Stimulated activated naive B cell treated with anti-CD40 and anti-IgM and Interleukin-4, amounts not matched to agents 10 μg/mL and 1 μg/mL and 100 μg/mL, for 72 hours (primary cell): ENCODE data around the gene FBXL13.

Experiments used
- ATAC-seq, 2 donors: fragments of 150-1000 bp; cut with Tn5 transposase; replicated peaks; 2 replicates each; pipeline ENCODE4 v1.10.0; 2021; ENCODE audit warnings: moderate library complexity in 1 of 2
- DNase-seq: peaks from one replicate; pipeline ENCODE4 v3.0.0; 2021
- H3K27ac Mint-ChIP-seq: one replicate; pipeline ENCODE4 v1.8.0; 2022; ENCODE audit warnings: mild to moderate bottlenecking, mixed read lengths
- H3K27me3 Mint-ChIP-seq, 2 donors: one replicate each; pipeline ENCODE4 v1.8.0; 2022; ENCODE audit warnings: mixed read lengths in 2 of 2
- H3K36me3 Mint-ChIP-seq, 2 donors: one replicate each; pipeline ENCODE4 v1.8.0; 2022; ENCODE audit warnings: mixed read lengths in 2 of 2, mild to moderate bottlenecking in 1 of 2
- H3K4me1 Mint-ChIP-seq, 2 donors: one replicate each; pipeline ENCODE4 v1.8.0; 2022; ENCODE audit warnings: mixed read lengths in 2 of 2, mild to moderate bottlenecking in 1 of 2
- H3K4me3 Mint-ChIP-seq, 2 donors: one replicate each; pipeline ENCODE4 v1.8.0; 2022; ENCODE audit warnings: mild to moderate bottlenecking in 2 of 2, mixed read lengths in 2 of 2, moderate library complexity in 1 of 2
- H3K9me3 Mint-ChIP-seq, 2 donors: one replicate each; pipeline ENCODE4 v1.8.0; 2022; ENCODE audit warnings: mixed read lengths in 2 of 2, mild to moderate bottlenecking in 1 of 2

The FBXL13 gene

GRCh38 chr7:102834466-102834865 lies 240.1 kb downstream of the FBXL13 start:
- H3K27ac Mint-ChIP-seq = no peak overlapping the region
- peaks cover 9 to 36% of the 10 kb centered on the region in 2 donors for H3K36me3 Mint-ChIP-seq
- H3K27me3 Mint-ChIP-seq = no peaks in the 10 kb centered on the region
- ATAC-seq (no peak), DNase-seq (no peak)
- no peak overlapping the region for H3K4me3 Mint-ChIP-seq
- H3K9me3 Mint-ChIP-seq = no peaks in the 10 kb centered on the region
- peaks cover 0 to 5% of the 10 kb centered on the region in 2 donors for H3K4me1 Mint-ChIP-seq

GRCh38 chr7:102833343-102833742 lies 241.3 kb downstream of the FBXL13 start:
- no peak for ATAC-seq
- no peak for DNase-seq
- Mint-ChIP-seq H3K4me1 (peaks cover 0 to 5% of the 10 kb centered on the region in 2 donors), H3K27ac (no peak overlapping the region), H3K4me3 (no peak overlapping the region), H3K36me3 (peaks cover 11 to 35% of the 10 kb centered on the region in 2 donors), H3K9me3 (no peaks in the 10 kb centered on the region), H3K27me3 (no peaks in the 10 kb centered on the region)

GRCh38 chr7:102832674-102833073 lies 241.9 kb downstream of the FBXL13 start:
- no peak for ATAC-seq
- H3K36me3 Mint-ChIP-seq = peaks cover 14 to 34% of the 10 kb centered on the region in 2 donors
- no peaks in the 10 kb centered on the region for H3K27me3 Mint-ChIP-seq
- H3K4me3 Mint-ChIP-seq = no peak overlapping the region
- no peak for DNase-seq
- peaks cover 0 to 5% of the 10 kb centered on the region in 2 donors for H3K4me1 Mint-ChIP-seq
- H3K27ac Mint-ChIP-seq = no peak overlapping the region
- H3K9me3 Mint-ChIP-seq = no peaks in the 10 kb centered on the region

- DNase-seq (no peak), ATAC-seq (no peak)
- no peaks in the 10 kb centered on the region for H3K27me3 Mint-ChIP-seq
- no peaks in the 10 kb centered on the region for H3K9me3 Mint-ChIP-seq
- H3K27ac Mint-ChIP-seq = no peak overlapping the region
- peaks cover 19 to 28% of the 10 kb centered on the region in 2 donors for H3K36me3 Mint-ChIP-seq
- H3K4me1 Mint-ChIP-seq = peaks cover 0 to 4% of the 10 kb centered on the region in 2 donors
- no peak overlapping the region for H3K4me3 Mint-ChIP-seq
Measured at GRCh38 chr7:102830197-102830596, 244.4 kb downstream of the FBXL13 start.

- Mint-ChIP-seq H3K27ac (no peak overlapping the region), H3K36me3 (peaks cover 19 to 28% of the 10 kb centered on the region in 2 donors), H3K27me3 (no peaks in the 10 kb centered on the region), H3K9me3 (no peaks in the 10 kb centered on the region), H3K4me3 (no peak overlapping the region), H3K4me1 (no peaks in the 10 kb centered on the region)
- ATAC-seq = no peak
- DNase-seq = no peak
Measured at GRCh38 chr7:102829075-102829474, 245.5 kb downstream of the FBXL13 start.

GRCh38 chr7:102828286-102828685 lies 246.3 kb downstream of the FBXL13 start:
- no peaks in the 10 kb centered on the region for H3K9me3 Mint-ChIP-seq

GRCh38 chr7:102823390-102824119 lies 251.0 kb downstream of the FBXL13 start:
- H3K27me3 Mint-ChIP-seq = no peaks in the 10 kb centered on the region
- no peak overlapping the region for H3K27ac Mint-ChIP-seq
- peaks cover 10 to 17% of the 10 kb centered on the region in 2 donors for H3K36me3 Mint-ChIP-seq
- H3K9me3 Mint-ChIP-seq = no peaks in the 10 kb centered on the region
- ATAC-seq (no peak), DNase-seq (no peak)
- H3K4me1 Mint-ChIP-seq = no peaks in the 10 kb centered on the region
- H3K4me3 Mint-ChIP-seq = no peak overlapping the region

More at GRCh38 chr7:102828286-102828685, 246.3 kb downstream of the FBXL13 start:
- Mint-ChIP-seq H3K27me3 (no peaks in the 10 kb centered on the region), H3K4me1 (no peaks in the 10 kb centered on the region), H3K4me3 (no peak overlapping the region), H3K36me3 (peaks cover 19 to 32% of the 10 kb centered on the region in 2 donors), H3K27ac (no peak overlapping the region)
- no peak for DNase-seq
- ATAC-seq = no peak

- no peak for DNase-seq
- H3K4me3 Mint-ChIP-seq = no peak overlapping the region
- H3K36me3 Mint-ChIP-seq = peaks cover 9 to 16% of the 10 kb centered on the region in 2 donors
- no peaks in the 10 kb centered on the region for H3K4me1 Mint-ChIP-seq
- no peak overlapping the region for H3K27ac Mint-ChIP-seq
- no peak for ATAC-seq
- no peaks in the 10 kb centered on the region for H3K27me3 Mint-ChIP-seq
- H3K9me3 Mint-ChIP-seq = no peaks in the 10 kb centered on the region
Measured at GRCh38 chr7:102821994-102822747, 252.4 kb downstream of the FBXL13 start.

- Mint-ChIP-seq H3K4me1 (no peaks in the 10 kb centered on the region), H3K27ac (no peak overlapping the region), H3K9me3 (no peaks in the 10 kb centered on the region), H3K4me3 (no peak overlapping the region), H3K36me3 (peaks cover 9 to 18% of the 10 kb centered on the region in 2 donors), H3K27me3 (no peaks in the 10 kb centered on the region)
- DNase-seq = no peak
- ATAC-seq = no peak
Measured at GRCh38 chr7:102819151-102819550, 255.4 kb downstream of the FBXL13 start.

- Mint-ChIP-seq H3K4me1 (peaks cover 0 to 2% of the 10 kb centered on the region in 2 donors), H3K4me3 (no peak overlapping the region), H3K36me3 (peaks cover 9 to 17% of the 10 kb centered on the region in 2 donors), H3K27ac (no peak overlapping the region), H3K9me3 (no peaks in the 10 kb centered on the region), H3K27me3 (no peaks in the 10 kb centered on the region)
- DNase-seq (no peak), ATAC-seq (no peak)
Measured at GRCh38 chr7:102817616-102818573, 256.7 kb downstream of the FBXL13 start.

GRCh38 chr7:102814025-102814471 lies 260.5 kb downstream of the FBXL13 start:
- no peak overlapping the region for H3K27ac Mint-ChIP-seq
- ATAC-seq = no peak
- DNase-seq = no peak
- no peaks in the 10 kb centered on the region for H3K27me3 Mint-ChIP-seq
- H3K4me3 Mint-ChIP-seq = no peak overlapping the region
- H3K9me3 Mint-ChIP-seq = no peaks in the 10 kb centered on the region
- H3K36me3 Mint-ChIP-seq = peaks cover 9 to 24% of the 10 kb centered on the region in 2 donors
- peaks cover 4 to 5% of the 10 kb centered on the region in 2 donors for H3K4me1 Mint-ChIP-seq

- no peak overlapping the region for H3K4me3 Mint-ChIP-seq
- no peaks in the 10 kb centered on the region for H3K27me3 Mint-ChIP-seq
- H3K27ac Mint-ChIP-seq = no peak overlapping the region
- H3K4me1 Mint-ChIP-seq = peaks cover 4 to 5% of the 10 kb centered on the region in 2 donors
- no peaks in the 10 kb centered on the region for H3K9me3 Mint-ChIP-seq
- no peak for ATAC-seq
- peaks cover 9 to 25% of the 10 kb centered on the region in 2 donors for H3K36me3 Mint-ChIP-seq
- no peak for DNase-seq
Measured at GRCh38 chr7:102813191-102814024, 261.2 kb downstream of the FBXL13 start.

- DNase-seq (no peak), ATAC-seq (no peak)
- H3K36me3 Mint-ChIP-seq = peaks cover 4 to 20% of the 10 kb centered on the region in 2 donors
- no peaks in the 10 kb centered on the region for H3K27me3 Mint-ChIP-seq
- H3K4me1 Mint-ChIP-seq = peaks cover 4 to 5% of the 10 kb centered on the region in 2 donors
- H3K27ac Mint-ChIP-seq = no peak overlapping the region
- no peak overlapping the region for H3K4me3 Mint-ChIP-seq
- H3K9me3 Mint-ChIP-seq = no peaks in the 10 kb centered on the region
Measured at GRCh38 chr7:102811942-102812678, 262.5 kb downstream of the FBXL13 start.
